Measurements from ENCODE around the gene PERM1.

Gene PERM1

DNA sequence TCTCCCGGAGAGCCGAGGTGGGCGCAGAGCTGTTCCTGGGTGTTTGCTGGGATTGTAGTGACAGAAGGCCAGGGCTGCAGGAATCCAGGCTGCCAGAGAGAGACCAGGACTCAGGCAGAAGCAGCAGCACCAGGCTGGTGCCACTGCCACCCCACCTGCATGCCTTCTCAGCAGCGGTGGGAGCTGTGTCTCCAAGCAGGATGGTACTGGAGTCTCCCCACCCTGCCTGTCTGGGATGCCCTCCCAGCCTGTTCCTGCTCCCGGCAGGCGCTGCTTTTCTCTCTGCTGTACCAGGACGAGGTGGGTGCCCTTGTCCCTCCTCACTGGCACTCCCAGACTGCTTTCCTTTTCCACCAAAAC lies 22.5 kb upstream of the PERM1 start:
- H3K9me3 ChIP-seq (ENCODE audit: insufficient read depth, low read depth, low read length), result no peaks in the 10 kb centered on the region
- no peaks in the 10 kb centered on the region for H3K27me3 ChIP-seq (ENCODE audit: insufficient read depth, low read length, poor library complexity, severe bottlenecking)
- H3K9ac ChIP-seq (ENCODE audit: low read depth, low read length, poor library complexity, severe bottlenecking), result peak overlapping the region; percentile 66
- peak overlapping the region; percentile 86 for H3K4me2 ChIP-seq (ENCODE audit: low read depth, low read length, poor library complexity, severe bottlenecking)
- no peaks in the 10 kb centered on the region for H4K20me1 ChIP-seq (ENCODE audit: insufficient read depth, low read length, poor library complexity, severe bottlenecking)
- H3K4me3 ChIP-seq (ENCODE audit: low read length, poor library complexity, severe bottlenecking), result peak overlapping the region; percentile 62
- TF ChIP-seq, protein P1, sequence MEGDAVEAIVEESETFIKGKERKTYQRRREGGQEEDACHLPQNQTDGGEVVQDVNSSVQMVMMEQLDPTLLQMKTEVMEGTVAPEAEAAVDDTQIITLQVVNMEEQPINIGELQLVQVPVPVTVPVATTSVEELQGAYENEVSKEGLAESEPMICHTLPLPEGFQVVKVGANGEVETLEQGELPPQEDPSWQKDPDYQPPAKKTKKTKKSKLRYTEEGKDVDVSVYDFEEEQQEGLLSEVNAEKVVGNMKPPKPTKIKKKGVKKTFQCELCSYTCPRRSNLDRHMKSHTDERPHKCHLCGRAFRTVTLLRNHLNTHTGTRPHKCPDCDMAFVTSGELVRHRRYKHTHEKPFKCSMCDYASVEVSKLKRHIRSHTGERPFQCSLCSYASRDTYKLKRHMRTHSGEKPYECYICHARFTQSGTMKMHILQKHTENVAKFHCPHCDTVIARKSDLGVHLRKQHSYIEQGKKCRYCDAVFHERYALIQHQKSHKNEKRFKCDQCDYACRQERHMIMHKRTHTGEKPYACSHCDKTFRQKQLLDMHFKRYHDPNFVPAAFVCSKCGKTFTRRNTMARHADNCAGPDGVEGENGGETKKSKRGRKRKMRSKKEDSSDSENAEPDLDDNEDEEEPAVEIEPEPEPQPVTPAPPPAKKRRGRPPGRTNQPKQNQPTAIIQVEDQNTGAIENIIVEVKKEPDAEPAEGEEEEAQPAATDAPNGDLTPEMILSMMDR (conservative IDR thresholded peaks at IDR 0.05; ENCODE audit: low read length), result no peak
- no peak for TF ChIP-seq EZH2phosphoT487 (IDR thresholded peaks at IDR 0.05; ENCODE audit: borderline replicate concordance)
- H3F3A ChIP-seq (ENCODE audit: low read depth), result no peaks in the 10 kb centered on the region
- no peaks in the 10 kb centered on the region for H3K36me3 ChIP-seq (ENCODE audit: insufficient read depth, low read length)
- peaks cover 52% of the 10 kb centered on the region for H3K4me1 ChIP-seq (ENCODE audit: insufficient read depth, low read length, poor library complexity, severe bottlenecking)
- no peak overlapping the region for H2AFZ ChIP-seq (ENCODE audit: low read length)
- H3K9me2 ChIP-seq (replicated peaks; ENCODE audit: low read depth, low read length), result no peaks in the 10 kb centered on the region
- H3K79me2 ChIP-seq (ENCODE audit: insufficient read depth, low read length), result peaks cover 19% of the 10 kb centered on the region; the same call in 1 of the 2 replicates

DNA sequence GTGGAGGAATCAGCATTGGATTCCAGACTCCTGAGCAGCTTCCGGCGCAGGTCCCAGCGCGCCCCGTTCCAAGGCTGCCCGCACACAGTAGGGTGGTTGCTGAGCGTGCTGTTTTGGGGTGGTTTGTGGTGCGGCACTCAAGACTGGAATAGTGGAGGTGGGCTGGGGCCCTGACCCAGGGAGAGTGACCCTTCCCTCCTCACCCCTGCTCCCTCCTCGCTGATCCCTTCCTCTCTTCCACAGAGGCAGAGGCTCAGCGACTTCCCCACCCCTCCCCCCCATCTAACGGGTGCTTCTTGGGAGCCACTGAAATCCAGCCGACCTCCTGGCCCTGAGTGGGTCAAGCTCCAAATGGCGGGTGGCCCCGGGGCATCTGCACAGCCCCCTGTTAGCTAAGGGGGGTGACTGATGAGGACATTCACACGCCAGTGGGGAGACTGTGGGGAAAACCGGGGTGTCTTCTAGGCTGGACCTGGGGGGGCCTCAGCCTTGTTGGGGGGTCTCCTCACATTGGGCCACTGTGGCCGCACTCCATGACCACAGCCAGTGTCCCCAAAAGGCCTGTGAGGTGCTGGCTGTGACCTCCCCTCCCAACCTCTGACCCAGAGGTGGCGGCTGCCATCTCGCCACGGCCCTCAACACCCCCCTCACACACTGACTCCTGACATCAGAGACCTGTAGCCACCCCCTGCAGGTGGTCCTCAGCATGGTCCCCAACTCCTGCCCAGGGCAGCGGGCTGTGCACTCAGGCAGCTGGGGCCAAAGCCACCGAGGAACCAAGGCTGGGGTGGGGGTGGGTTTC lies 21.9 kb upstream of the PERM1 start:
- Histone ChIP-seq H3K4me1 (ENCODE audit: insufficient read depth, low read length, poor library complexity, severe bottlenecking) (peaks cover 52% of the 10 kb centered on the region), H3F3A (ENCODE audit: low read depth) (no peaks in the 10 kb centered on the region), H2AFZ (ENCODE audit: low read length) (no peak overlapping the region), H3K4me3 (ENCODE audit: low read length, poor library complexity, severe bottlenecking) (peak overlapping the region; percentile 62), H3K9me3 (ENCODE audit: insufficient read depth, low read depth, low read length) (no peaks in the 10 kb centered on the region), H3K9me2 (replicated peaks; ENCODE audit: low read depth, low read length) (no peaks in the 10 kb centered on the region), H3K36me3 (ENCODE audit: insufficient read depth, low read length) (no peaks in the 10 kb centered on the region), H3K4me2 (ENCODE audit: low read depth, low read length, poor library complexity, severe bottlenecking) (peak overlapping the region; percentile 86), H4K20me1 (ENCODE audit: insufficient read depth, low read length, poor library complexity, severe bottlenecking) (no peaks in the 10 kb centered on the region), H3K9ac (ENCODE audit: low read depth, low read length, poor library complexity, severe bottlenecking) (peak overlapping the region; percentile 66), H3K79me2 (ENCODE audit: insufficient read depth, low read length) (peaks cover 19% of the 10 kb centered on the region; the same call in 1 of the 2 replicates), H3K27me3 (ENCODE audit: insufficient read depth, low read length, poor library complexity, severe bottlenecking) (no peaks in the 10 kb centered on the region)
- no peak for TF ChIP-seq EZH2phosphoT487 (IDR thresholded peaks at IDR 0.05; ENCODE audit: borderline replicate concordance)
- TF ChIP-seq, protein P1 (conservative IDR thresholded peaks at IDR 0.05; ENCODE audit: low read length), result no peak

DNA sequence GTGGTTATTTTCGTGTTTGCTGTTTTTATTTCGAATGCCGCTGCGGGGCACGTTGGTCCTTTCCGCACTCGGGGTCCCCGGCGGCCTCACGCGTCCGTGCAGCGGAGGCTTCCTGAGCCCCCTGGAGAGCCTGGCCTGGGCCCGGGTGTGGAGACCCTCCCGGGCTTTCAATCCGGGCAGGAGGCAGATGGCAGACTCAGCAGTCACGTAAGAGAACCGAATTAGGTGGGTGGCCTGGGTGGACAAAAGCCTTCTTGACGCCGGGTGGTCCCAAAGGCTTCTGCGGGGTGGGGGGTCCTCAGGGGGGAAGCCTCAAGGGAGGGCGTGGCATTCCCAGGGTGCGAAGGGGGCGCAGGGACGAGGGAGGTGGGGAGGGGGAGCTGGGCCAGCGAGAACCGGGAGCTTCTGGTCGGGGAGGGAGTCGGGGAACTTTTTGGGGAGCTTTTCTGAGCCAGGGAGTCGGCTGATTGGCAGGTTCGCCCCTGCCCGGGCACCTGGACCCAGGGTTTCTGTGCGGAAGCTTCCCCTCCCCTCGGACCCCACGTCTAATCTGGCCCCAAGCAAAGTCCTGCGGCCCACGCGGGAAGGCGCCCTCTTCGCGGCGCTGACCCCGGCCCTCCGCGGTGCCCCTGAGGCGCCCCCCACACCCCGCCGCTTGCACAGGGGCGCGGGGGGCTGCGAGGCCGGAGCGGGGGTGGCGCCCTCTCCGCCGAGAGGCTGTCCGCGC lies 19.3 kb upstream of the PERM1 start:
- H3K9me3 ChIP-seq (ENCODE audit: insufficient read depth, low read depth, low read length), result no peaks in the 10 kb centered on the region
- peaks cover 19% of the 10 kb centered on the region; the same call in 1 of the 2 replicates for H3K79me2 ChIP-seq (ENCODE audit: insufficient read depth, low read length)
- H3K4me2 ChIP-seq (ENCODE audit: low read depth, low read length, poor library complexity, severe bottlenecking), result peak overlapping the region; percentile 98
- no peaks in the 10 kb centered on the region for H3F3A ChIP-seq (ENCODE audit: low read depth)
- H2AFZ ChIP-seq (ENCODE audit: low read length), result peak overlapping the region; percentile 66
- H4K20me1 ChIP-seq (ENCODE audit: insufficient read depth, low read length, poor library complexity, severe bottlenecking), result peaks cover 17% of the 10 kb centered on the region
- H3K36me3 ChIP-seq (ENCODE audit: insufficient read depth, low read length), result no peaks in the 10 kb centered on the region
- peak overlapping the region; percentile 85 for H3K4me3 ChIP-seq (ENCODE audit: low read length, poor library complexity, severe bottlenecking)
- no peaks in the 10 kb centered on the region for H3K27me3 ChIP-seq (ENCODE audit: insufficient read depth, low read length, poor library complexity, severe bottlenecking)
- TF ChIP-seq, protein P1 (conservative IDR thresholded peaks at IDR 0.05; ENCODE audit: low read length), result no peak
- no peak for TF ChIP-seq EZH2phosphoT487 (IDR thresholded peaks at IDR 0.05; ENCODE audit: borderline replicate concordance)
- peak overlapping the region; percentile 81 for H3K9ac ChIP-seq (ENCODE audit: low read depth, low read length, poor library complexity, severe bottlenecking)
- H3K9me2 ChIP-seq (replicated peaks; ENCODE audit: low read depth, low read length), result no peaks in the 10 kb centered on the region
- H3K4me1 ChIP-seq (ENCODE audit: insufficient read depth, low read length, poor library complexity, severe bottlenecking), result peaks cover 57% of the 10 kb centered on the region

All from Loucy (cell line).